Fibroblast of villous mesenchyme (primary cell): Measurements from ENCODE around the gene HHAT. TPM values are rescaled to one million over a fixed set of nuclear protein-coding genes. Genes with fewer than 3 reads are reported as not detected.

Source experiments
- DNase-seq: peaks from one replicate; pipeline ENCODE4 v3.0.0-alpha.2; 2010; ENCODE audit warnings: low read depth
- H3K4me3 ChIP-seq: 2 replicates; pipeline ENCODE4 v1.5.1; 2011; ENCODE audit warnings: low read depth, mild to moderate bottlenecking, low read length
- total RNA-seq: library from RNA; depleted of rRNA; stranded (reverse); fragments of >200 nt; gene quantifications from 2 replicates; pipeline ENCODE4 v1.2.3, GENCODE V29; 2012
- TF ChIP-seq, protein P1 (sequence below): IDR thresholded peaks from 2 replicates; pipeline ENCODE4 v1.5.1; 2012; ENCODE audit warnings: low read depth, mild to moderate bottlenecking, low read length; ENCODE audit not compliant: insufficient read depth

HHAT gene
- total RNA-seq, 1 donor: 15.1 TPM

- DNase-seq: no peak
- TF ChIP-seq, protein P1, sequence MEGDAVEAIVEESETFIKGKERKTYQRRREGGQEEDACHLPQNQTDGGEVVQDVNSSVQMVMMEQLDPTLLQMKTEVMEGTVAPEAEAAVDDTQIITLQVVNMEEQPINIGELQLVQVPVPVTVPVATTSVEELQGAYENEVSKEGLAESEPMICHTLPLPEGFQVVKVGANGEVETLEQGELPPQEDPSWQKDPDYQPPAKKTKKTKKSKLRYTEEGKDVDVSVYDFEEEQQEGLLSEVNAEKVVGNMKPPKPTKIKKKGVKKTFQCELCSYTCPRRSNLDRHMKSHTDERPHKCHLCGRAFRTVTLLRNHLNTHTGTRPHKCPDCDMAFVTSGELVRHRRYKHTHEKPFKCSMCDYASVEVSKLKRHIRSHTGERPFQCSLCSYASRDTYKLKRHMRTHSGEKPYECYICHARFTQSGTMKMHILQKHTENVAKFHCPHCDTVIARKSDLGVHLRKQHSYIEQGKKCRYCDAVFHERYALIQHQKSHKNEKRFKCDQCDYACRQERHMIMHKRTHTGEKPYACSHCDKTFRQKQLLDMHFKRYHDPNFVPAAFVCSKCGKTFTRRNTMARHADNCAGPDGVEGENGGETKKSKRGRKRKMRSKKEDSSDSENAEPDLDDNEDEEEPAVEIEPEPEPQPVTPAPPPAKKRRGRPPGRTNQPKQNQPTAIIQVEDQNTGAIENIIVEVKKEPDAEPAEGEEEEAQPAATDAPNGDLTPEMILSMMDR: no peak
Observed at GRCh38 chr1:210703593-210703992, 374.9 kb downstream of the HHAT start.

GRCh38 chr1:210705086-210705485 lies 376.4 kb downstream of the HHAT start:
- TF ChIP-seq, protein P1: no peak
- no peak overlapping the region for H3K4me3 ChIP-seq
- no peak for DNase-seq

More at GRCh38 chr1:210703593-210703992, 374.9 kb downstream of the HHAT start:
- no peak overlapping the region for H3K4me3 ChIP-seq

- TF ChIP-seq, protein P1: no peak
- H3K4me3 ChIP-seq: no peak overlapping the region
- no peak for DNase-seq
Observed at GRCh38 chr1:210706246-210706645, 377.5 kb downstream of the HHAT start.

DNA sequence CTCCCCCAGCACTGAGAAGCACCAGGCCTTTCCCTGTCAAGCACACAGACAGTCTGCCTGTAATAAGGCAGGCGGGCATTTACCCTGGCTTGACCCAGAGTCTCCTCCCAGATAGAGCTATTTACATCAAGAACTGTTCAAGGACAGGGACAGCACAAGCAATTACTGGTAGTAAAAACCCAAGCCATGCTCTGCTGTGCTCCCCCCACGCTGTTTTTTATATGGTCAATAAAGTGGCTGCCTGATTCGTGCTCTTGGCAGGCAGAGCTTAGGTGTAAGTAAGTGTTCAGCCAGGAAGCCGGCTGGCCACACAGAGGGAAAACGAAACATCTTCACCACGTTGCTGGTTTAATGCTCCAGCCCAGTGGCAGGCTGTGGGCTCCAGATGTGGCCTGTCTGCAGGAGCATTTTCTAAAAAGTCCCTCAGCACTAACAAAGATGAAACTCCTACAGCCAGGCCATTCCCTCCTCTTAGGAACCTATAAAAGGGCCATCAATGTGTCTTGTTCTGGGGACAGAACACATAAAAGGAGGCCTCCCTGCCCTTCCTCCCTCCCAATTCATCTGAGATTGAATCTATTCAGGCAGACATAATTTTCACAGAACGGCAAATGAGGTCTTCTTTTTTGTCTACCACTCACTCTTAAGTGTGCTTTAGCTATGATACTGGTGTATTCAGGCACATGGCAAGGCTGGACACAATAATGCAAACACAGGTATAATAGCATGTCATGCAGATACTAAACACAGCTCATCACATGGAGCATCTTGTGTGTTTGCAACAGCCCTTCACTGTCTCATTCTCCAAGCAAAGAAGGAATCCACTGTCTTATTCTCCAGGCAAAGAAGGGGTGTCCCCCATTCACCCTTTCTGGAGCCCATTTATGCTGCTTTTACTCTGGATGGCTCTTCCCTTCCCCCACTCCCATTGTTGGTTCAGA lies 378.9 kb downstream of the HHAT start:
- no peak for DNase-seq
- no peak overlapping the region for H3K4me3 ChIP-seq
- TF ChIP-seq, protein P1: no peak

GRCh38 chr1:210709701-210710100 lies 381.0 kb downstream of the HHAT start:
- DNase-seq: no peak
- TF ChIP-seq, protein P1: no peak
- no peak overlapping the region for H3K4me3 ChIP-seq

DNA sequence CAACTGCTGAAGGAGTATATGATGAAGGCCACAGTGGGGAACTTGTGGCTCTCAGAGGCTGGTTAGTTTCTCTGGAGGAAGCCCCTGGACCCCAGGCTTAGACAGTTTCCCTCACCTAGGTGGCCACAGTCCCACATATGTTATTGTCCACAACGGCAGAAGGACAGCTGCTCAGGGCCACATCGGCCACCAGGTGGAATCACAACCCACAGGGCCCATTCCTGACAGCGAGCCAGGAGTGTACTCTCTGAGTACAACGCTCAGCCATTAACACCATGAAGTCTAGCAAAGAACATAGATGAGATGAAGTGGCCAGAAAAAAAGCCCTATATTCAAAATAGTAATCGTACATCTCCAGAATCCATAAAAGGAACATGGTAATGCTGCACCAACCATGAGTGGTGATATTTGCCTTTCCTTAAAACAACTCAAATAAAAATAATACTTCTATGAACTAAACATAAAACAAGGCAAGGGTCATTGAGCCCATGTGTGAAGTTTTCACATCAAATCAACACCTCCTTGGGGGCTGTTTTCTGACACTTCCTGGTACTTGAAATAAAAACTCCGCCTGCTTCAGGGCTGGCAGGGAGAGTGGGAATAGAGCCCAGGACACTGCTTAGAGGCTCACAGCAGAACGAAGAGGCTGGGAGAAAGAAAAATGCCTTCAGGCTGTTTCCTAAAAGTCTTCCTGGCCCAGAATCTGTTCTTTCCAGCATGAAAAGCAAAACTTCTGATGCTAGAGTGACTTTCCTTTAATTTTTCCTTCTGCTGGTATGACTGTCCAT lies 383.3 kb downstream of the HHAT start:
- DNase-seq: no peak
- TF ChIP-seq, protein P1: no peak

More for the DNA sequence above, 383.3 kb downstream of the HHAT start:
- no peak overlapping the region for H3K4me3 ChIP-seq
